T-helper 22 cell (primary cell): Measurements from ENCODE around the gene BLOC1S1.

Experiments
- DNase-seq: peaks from one replicate; pipeline ENCODE4 v3.0.0-alpha.2; 2020; ENCODE audit warnings: low read depth

The BLOC1S1 gene

DNA sequence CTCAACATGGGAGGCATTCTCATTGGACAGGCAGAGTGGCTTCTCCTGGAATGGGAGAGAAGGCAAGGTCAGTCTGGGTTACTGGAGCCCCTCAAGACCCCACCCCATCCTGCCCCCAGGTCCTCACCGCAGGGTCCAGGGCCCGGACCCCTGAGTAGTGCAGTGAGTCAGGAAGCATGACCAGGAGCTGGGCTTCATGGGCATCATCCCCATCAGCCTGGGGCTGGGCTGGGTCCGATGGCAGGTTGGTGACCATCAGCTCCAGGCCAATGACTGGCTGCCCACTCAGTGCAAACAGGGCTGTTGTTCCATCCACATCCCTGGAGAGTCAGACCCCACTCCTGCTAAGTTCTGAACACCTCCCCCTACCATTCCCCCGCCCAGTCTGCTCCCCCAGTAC lies 21.2 kb upstream of the BLOC1S1 start:
- DNase-seq = no peak

DNA sequence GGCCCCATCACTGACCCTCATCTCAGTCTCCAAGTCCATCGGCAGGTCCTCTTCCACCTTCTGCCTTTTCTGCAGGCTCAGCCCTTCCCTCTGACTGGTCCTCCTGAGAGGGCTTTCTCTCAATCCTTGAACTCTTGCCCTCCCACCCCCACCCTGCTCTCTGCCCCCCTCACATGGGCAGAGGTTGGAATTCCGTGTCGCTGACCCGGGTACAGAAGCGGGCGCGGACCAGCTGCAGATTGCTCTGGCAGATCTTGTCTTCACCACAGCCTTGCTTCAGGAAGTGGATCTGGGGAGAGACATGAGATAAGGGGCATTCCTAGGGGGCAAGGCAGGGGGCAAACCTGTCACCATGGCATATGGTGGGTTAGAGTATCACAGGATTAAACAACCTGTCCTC lies 20.5 kb upstream of the BLOC1S1 start:
- no peak for DNase-seq

DNA sequence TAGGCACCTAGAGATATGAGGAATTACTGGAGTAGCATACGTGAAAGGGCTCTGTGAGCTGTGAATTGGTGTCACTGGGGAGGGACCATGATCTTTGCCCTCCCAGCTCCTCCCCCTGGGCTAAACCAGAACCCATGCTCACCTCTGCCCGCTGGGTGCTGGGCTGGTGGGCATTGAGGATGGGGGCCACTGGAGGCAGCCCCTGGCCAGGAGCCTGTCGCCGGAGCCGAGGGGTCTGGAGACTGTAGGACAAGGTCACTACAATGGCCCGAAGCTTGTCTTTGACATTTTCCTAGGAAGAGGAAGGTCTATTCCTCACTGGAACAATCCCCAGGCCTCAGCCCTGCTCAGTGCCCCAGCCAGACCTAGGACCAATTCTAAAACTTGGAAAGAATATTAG lies 19.7 kb upstream of the BLOC1S1 start:
- no peak for DNase-seq

DNA sequence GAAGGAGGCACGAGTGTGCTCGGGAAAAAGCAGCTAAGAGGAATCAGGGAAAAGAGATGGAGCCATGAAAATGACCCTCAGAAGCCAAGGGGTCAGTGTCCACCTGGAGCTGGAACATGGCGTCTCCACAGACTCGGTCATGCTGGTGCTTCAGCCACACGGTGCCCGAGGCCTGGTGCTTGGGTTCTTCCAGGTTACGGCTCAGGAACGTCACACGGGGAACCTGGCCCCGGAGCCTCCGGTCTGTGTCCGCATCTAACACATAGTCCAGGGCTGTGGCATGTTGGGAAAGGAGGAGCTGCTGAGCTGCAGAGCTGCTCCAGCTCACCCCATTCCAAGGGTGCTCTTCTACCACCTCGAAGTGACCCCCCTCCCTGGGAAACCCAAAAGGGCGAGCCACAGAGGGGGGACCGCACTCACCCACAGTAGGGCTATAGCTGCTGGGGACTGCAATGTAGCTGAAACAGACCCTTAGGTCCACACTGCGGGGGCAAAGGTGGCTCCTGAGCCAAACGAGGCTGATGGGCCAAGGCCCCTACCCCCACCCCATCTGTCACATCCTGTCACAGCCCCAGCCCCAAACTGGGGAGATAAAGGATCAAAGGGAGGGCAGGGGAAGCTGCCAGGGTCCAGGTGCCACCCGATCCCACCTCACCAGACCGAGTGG lies 18.9 kb upstream of the BLOC1S1 start:
- DNase-seq = no peak

DNA sequence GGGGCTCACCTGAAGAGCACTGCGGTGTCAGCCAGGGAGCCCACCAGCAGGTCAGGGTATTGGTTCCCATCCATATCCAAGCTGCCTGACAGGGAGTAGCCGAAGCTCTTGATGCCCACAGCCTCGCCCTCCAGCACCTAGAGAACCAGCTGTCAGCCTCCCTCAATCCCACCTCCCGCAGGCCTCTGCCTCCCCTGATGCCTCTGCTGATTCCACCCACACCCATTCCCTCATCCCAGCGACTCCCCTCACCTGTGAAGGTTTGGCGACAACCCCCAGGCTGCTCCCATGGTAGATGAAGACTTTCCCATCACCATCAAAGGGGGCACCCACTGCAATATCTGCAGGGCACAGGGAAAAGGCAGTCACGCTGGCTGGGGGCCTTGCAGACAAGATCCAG lies 18.2 kb upstream of the BLOC1S1 start:
- DNase-seq = no peak

DNA sequence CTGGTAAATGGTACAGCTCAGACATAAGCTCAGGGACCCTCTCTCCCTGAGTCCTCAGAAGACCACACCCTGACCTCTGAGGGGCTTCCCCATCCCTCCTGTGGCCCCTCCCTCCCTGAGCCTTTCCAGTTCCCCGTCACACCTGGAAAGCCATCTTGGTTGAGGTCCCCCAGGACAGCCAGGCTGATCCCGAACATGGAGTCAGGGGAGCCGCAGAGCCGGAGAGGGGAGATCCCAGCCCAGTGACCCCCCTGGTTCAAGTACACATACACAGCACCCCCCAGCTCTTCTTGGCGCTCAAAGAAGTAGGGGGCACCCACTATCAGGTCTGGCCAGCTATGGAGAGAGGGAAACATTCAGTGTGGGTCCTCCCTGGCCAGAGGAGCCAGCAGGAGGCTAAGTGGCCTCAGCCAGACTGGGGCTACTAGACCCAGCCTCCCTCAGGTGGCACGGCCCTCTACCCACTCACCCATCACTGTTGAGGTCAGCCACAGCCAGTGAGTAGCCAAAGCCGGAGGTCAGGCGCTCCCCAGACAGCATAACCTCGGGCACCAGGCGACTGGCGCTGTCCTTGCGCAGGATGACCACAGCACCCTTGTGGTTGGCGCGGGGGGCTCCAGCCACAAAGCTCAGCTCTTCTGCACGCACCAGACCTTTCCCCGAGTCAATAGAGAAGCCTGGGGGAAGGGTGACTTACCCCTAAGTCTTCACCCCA lies 17.4 kb upstream of the BLOC1S1 start:
- DNase-seq = no peak

DNA sequence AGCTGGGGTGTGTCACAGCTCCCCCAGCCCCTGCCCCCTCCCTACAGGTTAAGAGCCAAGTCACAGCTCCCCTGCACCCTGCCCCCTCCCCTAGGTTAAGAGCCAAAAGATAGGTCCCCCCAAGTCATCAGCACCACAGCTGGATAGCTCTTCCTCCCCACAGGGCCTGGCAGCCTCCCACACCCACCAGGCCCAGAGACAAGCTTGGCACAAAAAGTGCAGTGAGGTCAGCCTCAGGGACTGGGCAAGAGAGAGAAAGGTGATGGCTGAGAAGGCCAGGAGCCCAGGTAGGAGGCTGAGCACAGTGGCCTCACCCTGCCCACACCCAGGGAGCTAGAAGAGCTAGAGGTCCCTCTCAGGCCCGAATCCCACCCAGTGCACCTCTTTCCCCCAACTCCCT lies 16.9 kb upstream of the BLOC1S1 start:
- no peak for DNase-seq

DNA sequence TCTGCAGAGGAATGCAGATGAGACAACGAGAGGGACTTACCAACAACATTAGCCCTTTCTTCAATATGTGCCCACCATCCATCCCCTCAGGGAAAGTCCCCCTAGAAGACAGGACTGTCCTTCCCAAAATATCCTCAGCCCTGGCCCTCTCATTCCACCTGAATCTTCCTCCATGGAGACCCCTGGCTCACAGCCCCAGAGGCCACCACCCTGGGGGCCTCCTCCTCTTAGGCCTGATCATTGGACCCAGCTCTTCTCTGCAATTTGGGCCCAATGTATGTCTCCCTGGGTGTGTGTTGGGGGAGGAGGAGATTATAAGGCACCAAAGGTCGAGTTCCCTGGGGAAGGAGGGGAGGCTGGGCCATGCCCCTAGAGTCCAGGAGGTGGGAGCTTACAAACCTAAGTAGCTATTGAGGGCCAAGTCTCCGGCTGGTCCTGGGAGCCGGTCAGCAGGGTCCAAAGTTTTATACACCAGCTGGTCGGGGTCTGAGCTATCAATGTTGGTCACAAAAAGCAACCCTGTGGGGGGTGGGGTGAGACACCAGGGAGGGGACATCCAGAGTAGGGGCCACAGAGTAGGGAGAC lies 16.3 kb upstream of the BLOC1S1 start:
- DNase-seq = no peak

DNA sequence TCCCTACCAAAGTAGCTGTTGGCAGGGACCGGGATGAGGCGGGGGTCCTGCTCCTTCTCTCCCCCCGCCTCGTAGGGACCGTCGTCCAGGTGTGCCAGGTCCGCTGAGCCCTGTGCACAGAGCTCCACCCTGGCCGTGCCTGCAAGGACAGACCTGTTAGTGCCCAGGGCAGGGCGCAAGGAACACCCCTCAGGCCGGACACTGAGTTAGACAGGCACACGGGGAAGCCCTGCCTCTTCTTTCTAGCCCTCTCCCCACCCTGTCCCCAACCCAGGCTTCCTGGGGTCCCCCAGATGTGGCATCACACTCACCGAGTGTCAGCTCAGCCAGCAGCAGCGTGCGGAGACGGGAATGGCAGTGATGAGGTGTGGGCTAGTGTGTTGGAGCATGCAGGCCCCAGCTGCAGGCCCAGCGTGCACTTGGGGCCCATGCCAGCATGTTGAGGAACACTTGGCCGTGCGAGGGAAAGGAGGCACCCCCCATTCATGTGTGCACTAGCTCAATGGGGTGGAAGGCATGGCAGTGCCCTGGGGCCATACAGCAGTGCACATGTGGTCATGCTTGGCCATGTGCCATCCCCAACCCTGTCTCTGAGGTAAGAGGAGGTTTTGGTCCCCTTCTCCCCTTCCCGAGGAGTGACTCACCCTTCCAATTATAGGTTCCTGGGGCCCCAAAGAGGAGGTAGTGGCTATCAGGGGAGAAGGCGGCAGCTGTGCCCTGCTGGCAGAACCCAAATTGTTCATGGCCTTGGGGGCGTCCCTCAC lies 15.4 kb upstream of the BLOC1S1 start:
- DNase-seq = no peak

DNA sequence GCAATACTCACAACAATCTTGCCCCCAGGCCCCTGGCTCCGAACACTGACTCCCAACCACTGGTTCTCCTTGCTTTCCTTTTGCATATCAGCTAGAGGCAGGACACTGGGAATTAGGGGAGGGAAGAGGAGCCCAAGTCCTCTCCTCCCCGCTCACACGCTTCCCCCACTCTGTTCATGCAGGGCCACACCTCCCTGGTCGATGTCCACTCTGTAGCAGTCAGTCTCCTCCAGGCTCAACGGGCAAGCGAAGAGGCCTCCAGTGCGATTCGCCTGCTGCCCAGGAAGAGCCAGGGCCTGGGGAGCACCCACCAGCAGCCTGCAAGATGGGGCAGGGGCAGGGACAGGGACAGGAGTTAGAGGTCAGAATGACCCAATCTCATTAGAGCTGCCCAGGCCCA lies 13.0 kb upstream of the BLOC1S1 start:
- no peak for DNase-seq

DNA sequence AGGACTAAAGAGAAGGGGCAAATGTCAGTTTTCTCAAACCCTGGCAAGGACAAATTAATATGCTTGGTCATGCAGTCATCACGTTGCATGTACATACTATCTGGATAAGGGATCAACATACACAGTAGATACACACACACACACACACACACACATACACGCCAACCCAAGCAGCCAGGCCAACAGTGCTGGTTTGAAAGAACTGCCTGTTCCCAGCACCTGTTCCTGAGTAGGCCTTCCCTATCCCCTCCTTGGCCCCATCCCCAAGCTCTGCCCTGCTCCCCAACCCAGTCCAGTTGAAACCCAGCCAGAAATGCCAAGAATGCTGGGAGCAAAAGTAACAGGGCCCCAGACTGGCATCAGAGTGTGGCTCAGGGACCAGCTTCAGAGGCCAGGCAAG lies 12.6 kb upstream of the BLOC1S1 start:
- DNase-seq = no peak

DNA sequence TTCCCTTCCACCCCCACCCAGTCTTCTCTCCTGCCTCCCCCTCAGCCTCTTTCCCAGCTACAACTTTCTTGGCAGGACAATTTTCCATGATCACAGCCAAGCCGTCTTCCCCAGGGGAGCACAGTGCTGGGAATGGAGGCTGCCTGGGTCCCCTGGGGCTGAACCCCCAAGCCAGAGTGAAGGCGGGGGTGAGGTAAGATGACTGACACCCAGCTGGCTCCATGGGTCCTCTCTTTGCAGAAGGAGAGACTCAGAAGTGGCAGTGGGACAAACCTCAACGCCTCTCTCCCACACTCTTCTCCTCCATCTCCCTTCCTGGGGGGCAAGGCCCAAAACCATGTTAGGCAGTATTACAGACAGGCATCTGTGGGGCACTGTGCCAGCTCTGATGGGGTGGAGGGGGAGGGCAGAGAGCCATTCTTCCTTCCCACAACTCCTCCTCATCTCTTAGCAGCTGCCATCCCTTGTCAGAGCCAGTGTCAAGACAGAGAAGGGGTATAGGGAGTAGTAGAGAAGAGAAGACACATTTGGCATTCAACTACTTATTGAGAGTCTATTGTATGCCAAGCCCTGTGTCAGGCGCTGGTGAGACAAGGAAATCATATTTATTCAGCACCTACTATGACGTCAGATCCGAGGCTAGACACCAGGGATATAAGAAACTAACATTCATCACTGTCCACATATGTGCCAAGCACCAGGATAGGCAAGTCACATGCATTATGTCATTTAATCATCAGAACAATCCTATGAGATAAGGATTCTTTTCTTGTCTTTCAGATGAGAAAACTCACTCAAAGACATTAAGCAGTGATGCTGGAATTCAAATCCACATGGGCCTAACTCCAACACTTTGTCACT lies 11.7 kb upstream of the BLOC1S1 start:
- DNase-seq = no peak

DNA sequence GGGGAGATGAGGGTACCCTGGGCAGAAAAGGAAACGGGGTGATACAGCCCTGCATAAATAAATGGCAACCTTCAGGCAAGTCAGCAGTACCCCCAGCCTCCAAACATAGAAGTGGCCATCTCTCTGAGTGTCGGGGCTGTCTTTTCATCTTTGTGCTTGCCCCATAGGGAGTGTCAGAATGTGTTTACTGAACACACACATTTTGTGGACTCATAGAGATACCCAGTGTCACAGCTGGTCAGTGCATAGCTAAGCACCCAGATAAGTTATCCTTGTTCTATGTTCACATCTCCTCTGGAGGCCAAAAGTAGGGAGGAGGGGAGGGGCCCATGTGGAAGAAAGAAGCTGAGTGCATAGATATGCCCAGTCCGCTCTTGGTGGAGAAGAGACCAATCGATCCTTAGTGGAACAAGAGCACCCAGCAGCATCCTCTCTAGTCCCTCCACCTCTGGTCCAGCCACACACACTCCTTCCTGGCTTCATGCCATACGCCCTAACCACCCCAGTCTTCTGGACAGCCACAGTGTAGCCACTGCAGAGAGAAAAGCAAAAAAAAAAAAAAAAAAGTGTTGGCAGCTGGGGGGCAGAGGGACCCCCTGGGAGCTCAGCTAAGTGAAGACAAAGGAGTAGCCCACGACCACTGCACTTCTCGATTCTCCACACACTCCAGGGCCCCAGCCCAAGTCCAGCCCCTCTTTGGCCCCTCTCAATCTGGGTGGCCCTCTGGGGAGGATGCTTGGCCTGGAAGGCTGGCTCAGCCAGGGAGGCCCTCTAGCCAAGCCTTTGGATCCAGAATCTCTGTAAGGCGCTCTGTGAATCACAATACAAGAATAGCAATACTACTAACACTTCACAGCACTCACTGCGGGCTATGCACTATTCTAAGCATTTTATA lies 10.8 kb upstream of the BLOC1S1 start:
- no peak for DNase-seq

DNA sequence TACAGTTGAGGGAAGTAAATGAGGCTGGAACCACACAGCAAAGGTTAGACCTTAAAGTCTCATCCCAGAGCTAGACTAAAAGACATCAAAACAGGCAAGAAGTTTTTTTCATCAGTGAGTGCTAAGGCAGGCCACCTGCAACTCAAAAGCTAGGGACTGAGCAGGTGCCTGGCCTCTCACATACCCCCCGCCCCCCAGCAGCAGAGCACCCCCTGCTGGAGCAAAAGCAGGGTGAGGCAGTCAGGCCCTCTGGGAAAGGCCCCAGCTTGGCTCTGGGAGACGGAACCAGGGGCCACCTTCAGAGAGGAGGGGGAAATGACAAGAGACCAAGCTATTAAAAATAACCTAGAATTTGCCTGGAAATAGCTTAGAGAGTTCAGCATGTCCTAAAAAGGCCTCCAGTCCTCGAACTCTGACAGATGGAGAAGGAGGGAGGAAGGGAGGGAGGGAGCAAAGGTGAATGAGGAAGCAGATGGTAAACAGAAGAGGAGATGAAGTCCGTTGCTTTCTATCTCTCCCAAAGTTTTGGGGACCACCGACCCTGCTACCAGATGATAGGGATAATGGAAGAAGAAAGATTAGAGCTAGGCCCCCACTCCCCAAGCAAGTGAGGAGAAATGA lies 10.0 kb upstream of the BLOC1S1 start:
- DNase-seq = no peak

DNA sequence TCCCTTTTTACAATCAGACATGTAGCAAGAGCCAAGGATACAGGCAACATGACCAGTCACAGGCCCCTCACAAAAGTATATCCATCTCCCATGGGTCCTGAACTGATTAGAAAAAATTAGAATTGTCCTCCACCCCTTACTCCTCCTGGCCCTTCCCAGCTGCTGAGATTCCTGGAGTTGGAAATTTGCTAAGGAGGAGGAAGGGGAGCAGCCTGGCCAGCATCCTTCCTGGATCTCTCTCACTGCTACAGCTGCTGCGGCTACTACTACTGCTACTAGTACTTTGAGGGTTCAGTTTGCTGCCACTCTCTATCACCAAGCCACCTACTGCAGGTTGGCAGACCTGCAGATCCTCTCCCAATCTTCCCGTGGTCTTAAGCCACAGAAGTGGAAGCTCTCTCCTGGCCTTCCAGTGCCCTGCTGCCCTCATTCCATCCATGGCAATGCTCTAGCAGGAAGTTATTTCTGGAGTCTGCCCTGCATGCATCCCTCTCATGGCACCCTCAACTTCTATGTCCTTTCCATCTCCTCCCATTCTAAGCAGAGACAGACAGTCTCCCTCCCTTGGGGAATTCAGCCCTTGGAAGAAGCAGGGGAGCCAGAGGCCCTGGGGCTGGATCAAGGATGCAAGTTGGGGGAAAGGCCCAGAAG lies 9.2 kb upstream of the BLOC1S1 start:
- no peak for DNase-seq

DNA sequence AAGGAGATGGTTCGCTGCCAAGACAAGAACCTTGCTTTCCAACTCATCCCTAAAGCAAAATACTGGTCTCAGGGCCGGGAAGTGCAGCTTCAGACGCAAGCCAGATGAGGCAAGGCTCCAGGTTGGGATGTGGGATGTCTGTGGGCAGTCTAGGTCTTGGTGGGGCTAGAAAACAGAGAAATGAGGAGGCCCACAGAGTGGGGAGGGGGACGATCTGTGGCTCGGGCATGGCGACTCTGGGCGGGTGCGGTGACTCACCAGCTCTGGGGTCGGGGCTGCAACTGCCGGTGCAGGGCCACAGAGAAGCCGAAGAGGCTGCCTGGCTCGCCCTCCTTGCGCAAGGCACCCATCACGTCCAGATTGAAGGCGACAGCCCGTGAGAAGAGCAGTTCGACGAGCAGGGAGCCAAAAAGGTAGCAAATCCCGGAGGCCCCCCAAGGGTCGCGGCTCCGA lies 8.6 kb upstream of the BLOC1S1 start:
- DNase-seq = no peak

DNA sequence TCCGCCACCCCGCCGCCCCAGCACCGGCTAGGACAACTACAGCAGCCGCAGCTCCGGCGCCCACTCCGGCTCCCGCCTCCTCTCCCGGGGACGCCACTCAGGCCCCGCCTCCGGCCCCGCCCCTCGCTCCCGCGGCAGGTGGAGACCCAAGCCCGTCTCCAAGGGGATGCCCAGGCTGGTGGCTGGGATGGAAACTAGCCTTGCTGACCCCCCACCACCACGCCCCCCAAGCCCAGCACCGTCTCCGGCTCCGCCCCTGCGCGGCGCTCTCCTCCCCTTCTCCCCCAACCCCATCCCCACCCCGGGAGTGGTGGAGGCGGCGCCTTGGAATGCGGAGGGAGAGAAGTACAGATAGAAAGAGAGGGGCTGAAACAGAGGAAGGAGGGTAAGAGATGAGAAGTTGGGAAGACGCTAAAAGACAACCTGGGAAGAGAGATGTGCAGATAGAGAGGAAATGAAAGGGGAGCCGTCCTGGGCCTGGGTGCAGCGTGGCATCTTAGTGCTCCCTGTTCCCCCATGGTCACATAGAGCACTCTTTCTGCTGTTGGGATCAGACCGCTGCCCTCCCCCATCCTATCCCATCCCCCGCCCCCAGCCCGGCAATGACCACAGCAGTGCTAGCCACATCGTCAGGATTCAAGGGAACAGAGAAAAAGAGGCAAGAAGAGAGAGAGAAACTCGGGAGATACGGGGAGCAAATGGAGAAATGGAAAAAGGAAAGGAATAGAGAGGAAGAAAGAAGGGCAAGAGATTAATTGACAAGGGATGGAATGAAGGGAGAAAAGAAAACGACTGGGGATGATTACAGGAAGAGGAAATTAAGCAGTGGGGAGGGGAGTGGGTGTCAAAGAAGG lies 7.8 kb upstream of the BLOC1S1 start, which contains the start of gene ITGA7:
TSS of gene ITGA7 (minus strand) at position 64 of the 854 bp plus-strand sequence. CDS start 222 bp downstream, outside the sequence.
- DNase-seq = peak; percentile 54

DNA sequence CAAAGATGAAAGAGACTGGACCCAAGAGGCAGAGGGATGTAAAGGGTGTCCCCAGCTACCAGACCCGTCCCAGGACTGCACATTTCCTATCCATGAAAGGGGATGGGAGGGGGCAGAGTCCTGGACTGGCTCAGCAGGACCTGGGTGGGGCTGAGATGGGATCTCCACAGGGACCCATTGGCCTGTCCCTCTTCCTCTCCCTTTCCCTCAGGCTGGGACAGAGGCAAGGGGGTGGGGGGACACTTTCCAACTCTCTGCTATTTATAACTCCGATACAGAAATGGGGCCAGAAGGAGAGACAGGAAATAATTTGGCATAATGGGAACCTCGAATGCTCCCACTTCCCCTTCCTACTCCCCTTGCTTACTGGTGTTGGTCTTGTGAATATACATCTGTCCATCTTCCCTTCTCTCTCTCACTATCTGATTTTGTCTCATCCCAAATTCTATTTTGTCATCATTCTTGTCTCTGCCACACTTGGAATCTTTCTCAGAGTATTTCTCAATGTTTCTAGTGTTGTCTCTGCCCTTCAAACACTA lies 7.1 kb upstream of the BLOC1S1 start:
- DNase-seq = no peak
